NCI-H128 (cell line): ENCODE results near the gene EEFSEC.

Source experiments
- DNase-seq: peaks from one replicate; lab custom pipeline; 2025; ENCODE audit not compliant: unreplicated experiment; lab: John Stamatoyannopoulos, UW

The EEFSEC gene

GRCh38 chr3:128421966-128422365, 268.7 kb downstream of the EEFSEC start:
- DNase-seq = no peak

- no peak for DNase-seq
Measured at GRCh38 chr3:128422762-128423524, 269.7 kb downstream of the EEFSEC start.

- DNase-seq = no peak
Measured at GRCh38 chr3:128423525-128424147, 270.4 kb downstream of the EEFSEC start.

- no peak for DNase-seq
Measured at GRCh38 chr3:128424508-128425069, 271.3 kb downstream of the EEFSEC start.

GRCh38 chr3:128425142-128425845, 272.0 kb downstream of the EEFSEC start:
- no peak for DNase-seq

GRCh38 chr3:128425846-128426127, 272.5 kb downstream of the EEFSEC start:
- DNase-seq = no peak

- no peak for DNase-seq
Measured at GRCh38 chr3:128426128-128426921, 273.0 kb downstream of the EEFSEC start.

- DNase-seq = no peak
Measured at GRCh38 chr3:128427175-128427857, 274.0 kb downstream of the EEFSEC start.

- DNase-seq = no peak
Measured at GRCh38 chr3:128427872-128428822, 274.9 kb downstream of the EEFSEC start.

- no peak for DNase-seq
Measured at GRCh38 chr3:128429275-128429674, 276.0 kb downstream of the EEFSEC start.

- no peak for DNase-seq
Measured at GRCh38 chr3:128429751-128430150, 276.5 kb downstream of the EEFSEC start.

- DNase-seq = no peak
Measured at GRCh38 chr3:128430301-128430700, 277.0 kb downstream of the EEFSEC start.

GRCh38 chr3:128430731-128431130, 277.4 kb downstream of the EEFSEC start:
- DNase-seq = no peak

- no peak for DNase-seq
Measured at GRCh38 chr3:128431803-128432300, 278.6 kb downstream of the EEFSEC start.

- DNase-seq = no peak
Measured at GRCh38 chr3:128432301-128432970, 279.2 kb downstream of the EEFSEC start.

- DNase-seq = peak; percentile 12
Measured at GRCh38 chr3:128432971-128433836, 279.9 kb downstream of the EEFSEC start.

- no peak for DNase-seq
Measured at GRCh38 chr3:128433837-128434165, 280.5 kb downstream of the EEFSEC start.

GRCh38 chr3:128434524-128434923, 281.2 kb downstream of the EEFSEC start:
- DNase-seq = no peak
